IPS-15b (cell line): ENCODE results near the gene B4GALT7.

Source experiments
- H3K27me3 ChIP-seq: one replicate; pipeline ENCODE4 v1.6.1; 2013; ENCODE audit warnings: low read length; ENCODE audit not compliant: control insufficient read depth, insufficient read depth
- H3K36me3 ChIP-seq: one replicate; pipeline ENCODE4 v1.6.1; 2013; ENCODE audit warnings: low read length; ENCODE audit not compliant: control insufficient read depth, insufficient read depth
- H3K4me1 ChIP-seq: one replicate; pipeline ENCODE4 v1.6.1; 2013; ENCODE audit warnings: mild to moderate bottlenecking, low read length; ENCODE audit not compliant: control insufficient read depth, insufficient read depth
- H3K4me3 ChIP-seq: one replicate; pipeline ENCODE4 v1.5.1; 2013; ENCODE audit warnings: low read depth, low read length
- H3K9ac ChIP-seq: one replicate; pipeline ENCODE4 v1.6.1; 2013; ENCODE audit warnings: low read depth, mild to moderate bottlenecking, low read length
- H3K9me3 ChIP-seq: one replicate; pipeline ENCODE4 v1.6.1; 2013; ENCODE audit warnings: mild to moderate bottlenecking, low read length; ENCODE audit not compliant: control insufficient read depth, insufficient read depth

The B4GALT7 gene

GRCh38 chr5:177595026-177595585 is 4.8 kb upstream of the B4GALT7 start:
- Histone ChIP-seq H3K4me1 (no peaks in the 10 kb centered on the region), H3K4me3 (no peak overlapping the region), H3K36me3 (peaks cover 28% of the 10 kb centered on the region), H3K9ac (no peak overlapping the region), H3K9me3 (no peaks in the 10 kb centered on the region), H3K27me3 (peaks cover 3% of the 10 kb centered on the region)

- H3K4me3 ChIP-seq = no peak overlapping the region
- H3K27me3 ChIP-seq = peaks cover 3% of the 10 kb centered on the region
- H3K36me3 ChIP-seq = peaks cover 28% of the 10 kb centered on the region
- no peaks in the 10 kb centered on the region for H3K4me1 ChIP-seq
- no peak overlapping the region for H3K9ac ChIP-seq
- H3K9me3 ChIP-seq = no peaks in the 10 kb centered on the region
Measured at GRCh38 chr5:177595991-177596774, 3.7 kb upstream of the B4GALT7 start.

DNA sequence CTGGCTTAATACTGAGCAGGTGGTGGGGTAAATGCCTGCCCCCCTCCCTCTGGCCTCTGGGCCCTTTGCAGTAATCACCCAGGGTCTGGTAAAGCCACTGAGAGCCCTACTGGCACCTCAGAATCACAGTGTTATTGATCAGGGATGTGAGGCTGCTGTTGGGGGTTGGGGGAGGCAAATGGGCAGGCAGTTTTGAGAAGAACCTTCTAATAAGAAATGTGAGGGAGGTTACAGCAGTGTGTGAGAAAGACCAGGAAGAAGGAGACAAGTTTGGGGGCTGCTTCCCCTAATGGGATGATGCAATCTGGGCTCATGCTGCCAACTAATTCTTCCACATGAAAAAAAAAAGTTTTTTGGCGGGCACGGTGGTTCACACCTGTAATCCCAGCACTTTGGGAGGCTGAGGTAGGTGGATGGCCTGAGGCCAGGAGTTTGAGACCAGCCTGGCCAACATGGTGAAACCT is 3.1 kb upstream of the B4GALT7 start:
- Histone ChIP-seq H3K4me1 (no peaks in the 10 kb centered on the region), H3K9ac (no peak overlapping the region), H3K4me3 (no peak overlapping the region), H3K9me3 (no peaks in the 10 kb centered on the region), H3K36me3 (peaks cover 28% of the 10 kb centered on the region), H3K27me3 (peaks cover 3% of the 10 kb centered on the region)

DNA sequence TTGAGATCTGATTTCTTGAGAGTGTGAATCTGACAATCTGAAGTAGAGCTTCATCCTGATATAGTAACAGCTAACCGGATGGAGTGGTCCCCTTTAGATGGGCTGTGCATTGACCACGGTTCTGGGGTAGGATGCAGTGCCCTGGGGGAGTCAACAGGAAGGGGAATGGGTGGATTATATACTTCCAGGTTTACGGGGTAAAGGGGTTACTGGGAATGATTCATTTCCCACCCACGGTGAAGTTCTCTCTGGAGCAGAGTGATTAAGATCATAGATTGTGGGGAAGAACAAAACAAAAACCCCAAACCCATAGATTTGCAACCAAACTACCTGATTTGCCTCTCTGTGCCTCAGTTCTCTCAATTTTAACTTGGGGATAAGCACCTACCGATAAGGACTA is 1.5 kb upstream of the B4GALT7 start:
- no peaks in the 10 kb centered on the region for H3K4me1 ChIP-seq
- no peak overlapping the region for H3K4me3 ChIP-seq
- H3K9ac ChIP-seq = no peak overlapping the region
- peaks cover 27% of the 10 kb centered on the region for H3K36me3 ChIP-seq
- H3K27me3 ChIP-seq = peaks cover 3% of the 10 kb centered on the region
- H3K9me3 ChIP-seq = no peaks in the 10 kb centered on the region

- peaks cover 3% of the 10 kb centered on the region for H3K27me3 ChIP-seq
- peak overlapping the region; percentile 55 for H3K9ac ChIP-seq
- H3K4me1 ChIP-seq = no peaks in the 10 kb centered on the region
- peak overlapping the region; percentile 51 for H3K4me3 ChIP-seq
- H3K9me3 ChIP-seq = no peaks in the 10 kb centered on the region
- H3K36me3 ChIP-seq = peaks cover 6% of the 10 kb centered on the region
Measured at GRCh38 chr5:177600508-177601018, 631 bp downstream of the B4GALT7 start.

DNA sequence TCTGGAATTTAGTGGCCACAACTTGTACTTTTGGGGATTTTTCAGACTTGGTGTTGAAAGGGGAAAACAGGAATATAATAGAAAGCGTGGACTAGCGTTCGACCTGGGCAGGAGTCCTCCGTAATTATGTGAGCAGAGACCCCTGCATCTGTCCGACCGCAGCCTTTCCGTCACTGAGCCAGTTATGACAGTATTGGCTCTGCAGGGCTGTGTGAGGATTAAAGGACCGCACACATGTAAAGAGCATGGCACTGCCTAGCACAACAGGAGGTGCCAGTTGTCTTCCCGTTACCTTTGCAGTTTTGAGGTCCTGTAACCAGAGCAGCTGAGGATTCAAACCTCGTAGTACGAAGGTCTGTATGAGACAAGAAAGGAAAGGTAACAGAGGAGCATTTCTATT is 1.2 kb downstream of the B4GALT7 start:
- peaks cover under 1% of the 10 kb centered on the region for H3K36me3 ChIP-seq
- H3K9me3 ChIP-seq = no peaks in the 10 kb centered on the region
- H3K9ac ChIP-seq = no peak overlapping the region
- H3K4me3 ChIP-seq = peak overlapping the region; percentile 51
- peaks cover 3% of the 10 kb centered on the region for H3K27me3 ChIP-seq
- H3K4me1 ChIP-seq = no peaks in the 10 kb centered on the region

- Histone ChIP-seq H3K9ac (no peak overlapping the region), H3K4me1 (no peaks in the 10 kb centered on the region), H3K4me3 (no peak overlapping the region), H3K27me3 (peaks cover 3% of the 10 kb centered on the region), H3K9me3 (no peaks in the 10 kb centered on the region), H3K36me3 (no peaks in the 10 kb centered on the region)
Measured at GRCh38 chr5:177601577-177602457, 1.9 kb downstream of the B4GALT7 start.

DNA sequence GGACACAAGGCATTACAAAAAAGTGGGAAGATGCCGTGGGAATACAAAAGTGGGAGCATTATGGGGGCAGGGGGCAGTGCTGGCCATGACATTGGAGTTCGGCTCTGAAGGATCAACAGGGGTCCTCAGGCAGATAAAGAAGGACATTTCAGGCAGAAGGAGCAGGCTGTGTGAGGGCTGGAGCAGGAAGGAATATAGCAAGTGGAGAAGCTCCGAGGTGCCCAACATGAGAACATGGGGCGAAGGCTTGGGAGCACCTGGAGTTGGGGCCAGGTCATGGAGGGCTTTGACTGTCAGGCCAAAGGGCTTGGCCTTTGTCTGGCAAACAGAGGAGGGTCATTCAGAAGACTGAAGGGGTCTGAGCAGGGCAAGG is 2.5 kb downstream of the B4GALT7 start:
- Histone ChIP-seq H3K4me3 (no peak overlapping the region), H3K27me3 (peaks cover 3% of the 10 kb centered on the region), H3K9me3 (no peaks in the 10 kb centered on the region), H3K4me1 (no peaks in the 10 kb centered on the region), H3K36me3 (no peaks in the 10 kb centered on the region), H3K9ac (no peak overlapping the region)

- Histone ChIP-seq H3K9me3 (no peaks in the 10 kb centered on the region), H3K27me3 (no peaks in the 10 kb centered on the region), H3K36me3 (peaks cover 2% of the 10 kb centered on the region), H3K9ac (no peak overlapping the region), H3K4me3 (no peak overlapping the region), H3K4me1 (peaks cover 4% of the 10 kb centered on the region)
Measured at GRCh38 chr5:177603631-177604030, 3.7 kb downstream of the B4GALT7 start.

- Histone ChIP-seq H3K36me3 (peaks cover 7% of the 10 kb centered on the region), H3K4me3 (no peak overlapping the region), H3K9ac (no peak overlapping the region), H3K9me3 (no peaks in the 10 kb centered on the region), H3K4me1 (peaks cover 4% of the 10 kb centered on the region), H3K27me3 (no peaks in the 10 kb centered on the region)
Measured at GRCh38 chr5:177604116-177604521, 4.2 kb downstream of the B4GALT7 start.

DNA sequence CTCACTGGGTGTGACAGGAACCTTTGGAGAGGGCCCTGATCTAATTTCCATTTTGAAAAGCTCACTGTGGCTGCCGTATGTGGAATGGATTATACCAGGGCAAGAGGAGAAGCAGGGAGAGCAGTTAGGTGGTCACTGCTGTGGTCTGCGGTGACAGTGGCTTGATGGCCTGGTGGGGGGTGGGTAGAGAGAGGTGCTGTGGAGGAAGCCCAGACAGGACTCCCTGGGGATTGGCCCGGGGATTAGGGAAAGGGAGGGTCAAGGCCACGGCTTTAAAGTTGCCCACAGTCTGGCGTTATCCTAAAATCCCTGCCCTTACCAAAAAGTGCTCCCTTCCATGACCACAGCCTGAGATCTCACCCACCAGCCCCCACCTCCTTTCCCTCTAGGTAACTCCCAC is 4.7 kb downstream of the B4GALT7 start:
- H3K36me3 ChIP-seq = peaks cover 12% of the 10 kb centered on the region
- peaks cover 4% of the 10 kb centered on the region for H3K4me1 ChIP-seq
- H3K4me3 ChIP-seq = no peak overlapping the region
- H3K9ac ChIP-seq = no peak overlapping the region
- H3K9me3 ChIP-seq = no peaks in the 10 kb centered on the region
- H3K27me3 ChIP-seq = no peaks in the 10 kb centered on the region
